MM.1S (cell line): Measurements from ENCODE around the gene ANXA2.

Source experiments
- EZH2phosphoT487 ChIP-seq: fragments of 300-600 bp; sonication (generic); IDR thresholded peaks from 2 replicates; pipeline ENCODE4 v1.6.1; 2018; ENCODE audit warnings: antibody characterized with exemption, low read length
- TF ChIP-seq, protein P1 (sequence below): fragments of 300-600 bp; sonication (generic); IDR thresholded peaks from 2 replicates; pipeline ENCODE4 v1.5.1; 2016; ENCODE audit warnings: antibody characterized with exemption, low read length, mixed read lengths

DNA sequence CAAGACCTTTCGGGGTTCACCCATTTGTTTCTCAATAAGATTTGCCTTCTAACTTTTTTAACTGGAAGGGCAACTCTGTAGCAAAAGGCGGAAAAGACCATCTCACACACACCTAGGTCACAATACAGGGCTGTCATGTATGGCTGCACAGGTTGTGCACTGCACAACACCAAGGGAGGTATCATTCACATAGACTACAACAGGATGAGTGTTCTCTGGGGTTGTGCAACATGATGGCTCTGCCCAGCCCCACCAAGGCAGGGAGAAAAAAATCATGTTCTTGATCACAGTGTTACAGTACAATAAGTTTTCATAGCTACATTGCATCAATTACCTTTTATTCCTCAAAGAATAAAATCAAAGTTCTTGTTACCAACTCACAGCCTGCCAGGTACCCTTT, 52.8 kb downstream of the ANXA2 start:
- TF ChIP-seq, protein P1, sequence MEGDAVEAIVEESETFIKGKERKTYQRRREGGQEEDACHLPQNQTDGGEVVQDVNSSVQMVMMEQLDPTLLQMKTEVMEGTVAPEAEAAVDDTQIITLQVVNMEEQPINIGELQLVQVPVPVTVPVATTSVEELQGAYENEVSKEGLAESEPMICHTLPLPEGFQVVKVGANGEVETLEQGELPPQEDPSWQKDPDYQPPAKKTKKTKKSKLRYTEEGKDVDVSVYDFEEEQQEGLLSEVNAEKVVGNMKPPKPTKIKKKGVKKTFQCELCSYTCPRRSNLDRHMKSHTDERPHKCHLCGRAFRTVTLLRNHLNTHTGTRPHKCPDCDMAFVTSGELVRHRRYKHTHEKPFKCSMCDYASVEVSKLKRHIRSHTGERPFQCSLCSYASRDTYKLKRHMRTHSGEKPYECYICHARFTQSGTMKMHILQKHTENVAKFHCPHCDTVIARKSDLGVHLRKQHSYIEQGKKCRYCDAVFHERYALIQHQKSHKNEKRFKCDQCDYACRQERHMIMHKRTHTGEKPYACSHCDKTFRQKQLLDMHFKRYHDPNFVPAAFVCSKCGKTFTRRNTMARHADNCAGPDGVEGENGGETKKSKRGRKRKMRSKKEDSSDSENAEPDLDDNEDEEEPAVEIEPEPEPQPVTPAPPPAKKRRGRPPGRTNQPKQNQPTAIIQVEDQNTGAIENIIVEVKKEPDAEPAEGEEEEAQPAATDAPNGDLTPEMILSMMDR: no peak
- no peak for TF ChIP-seq EZH2phosphoT487
